Sigmoid colon (tissue), 7 donors: ENCODE data around the gene ADRB2. TPM values are rescaled to one million over a fixed set of nuclear protein-coding genes. Genes with fewer than 3 reads are reported as not detected.

Experiments
- DNase-seq: peaks from one replicate; pipeline ENCODE4 v3.0.0-alpha.2; 2019
- H3K27ac ChIP-seq, 4 donors: fragments of 200-600 bp; sonication (generic); one replicate each; pipeline ENCODE4 v1.5.1; 2016 to 2019; ENCODE audit warnings: mild to moderate bottlenecking in 1 of 4
- H3K27me3 ChIP-seq, 3 donors: fragments of 200-600 bp; sonication (generic); one replicate each; pipeline ENCODE4 v1.5.1; 2019; ENCODE audit warnings: mild to moderate bottlenecking in 1 of 3
- H3K36me3 ChIP-seq, 4 donors: fragments of 200-600 bp; sonication (generic); one replicate each; pipeline ENCODE4 v1.5.1; 2016 to 2019
- H3K4me1 ChIP-seq, 4 donors: fragments of 200-600 bp; sonication (generic); one replicate each; pipeline ENCODE4 v1.5.1; 2017 to 2019
- H3K4me3 ChIP-seq, 4 donors: fragments of 200-600 bp; sonication (generic); one replicate each; pipeline ENCODE4 v1.5.1; 2017 to 2019; ENCODE audit warnings: mild to moderate bottlenecking in 2 of 4, moderate library complexity in 1 of 4
- H3K9me3 ChIP-seq, 4 donors: fragments of 200-600 bp in 3 of 4; sonication (generic) in 3 of 4; one replicate each; pipeline versions ENCODE4 v1.5.1 to v1.6.1; 2013 to 2019
- EP300 ChIP-seq, 4 donors: sonication (generic); formaldehyde crosslinking; IDR thresholded peaks; one replicate each; pipeline ENCODE4 v1.6.1; 2017; ENCODE audit warnings: antibody characterized with exemption in 4 of 4
- POLR2A ChIP-seq, 2 donors: fragments of 450-650 bp; IDR thresholded peaks; one replicate each; pipeline ENCODE4 v1.6.1; 2016; ENCODE audit warnings: antibody characterized with exemption in 2 of 2, mild to moderate bottlenecking in 2 of 2, moderate library complexity in 2 of 2
- POLR2AphosphoS5 ChIP-seq, 4 donors: sonication (generic); formaldehyde crosslinking; IDR thresholded peaks; one replicate each; pipeline ENCODE4 v1.6.1; 2017; ENCODE audit warnings: antibody characterized with exemption in 4 of 4
- WGBS, 2 donors: extraction: QIAGEN DNeasy Blood & Tissue Kit; methylation state at CpG; one replicate each; pipeline ENCODE4 v1.1.7; 2013; 5-methylcytosine and 5-hydroxymethylcytosine counted together
- intact Hi-C: fragments of 100-400 bp; cut with DNase I; formaldehyde crosslinking; loops from one replicate; pipeline ENCODE4 v1.15.1; 2023
- polyA plus RNA-seq, 3 donors: library from polyadenylated mRNA; stranded (reverse); fragments of 200-250 nt; gene quantifications; one replicate each; pipeline ENCODE4 v1.2.3, GENCODE V29; 2013
- total RNA-seq, 4 donors: library from RNA; depleted of rRNA; stranded (reverse); fragments of >200 nt; gene quantifications; one replicate each; pipeline ENCODE4 v1.1.0, GENCODE V29; 2016
- TF ChIP-seq, protein P1 (sequence below), 4 experiments: fragments of 450-650 bp in 3 of 4; fragments of 200-600 bp in 1 of 4; IDR thresholded peaks; one replicate each; pipeline ENCODE4 v1.5.1; 2016 to 2019; ENCODE audit warnings: antibody characterized with exemption in 4 of 4, mild to moderate bottlenecking in 3 of 4, moderate library complexity in 2 of 4
- donor health status: healthy with polysubstance abuse.
- donor health status: Bipolar disorder and iron deficiency.
- donor health status: healthy.

Gene ADRB2
- total and polyA plus RNA-seq, 7 donors = 0.60 to 4.3 (median 2.3) TPM; not detected in 1

DNA sequence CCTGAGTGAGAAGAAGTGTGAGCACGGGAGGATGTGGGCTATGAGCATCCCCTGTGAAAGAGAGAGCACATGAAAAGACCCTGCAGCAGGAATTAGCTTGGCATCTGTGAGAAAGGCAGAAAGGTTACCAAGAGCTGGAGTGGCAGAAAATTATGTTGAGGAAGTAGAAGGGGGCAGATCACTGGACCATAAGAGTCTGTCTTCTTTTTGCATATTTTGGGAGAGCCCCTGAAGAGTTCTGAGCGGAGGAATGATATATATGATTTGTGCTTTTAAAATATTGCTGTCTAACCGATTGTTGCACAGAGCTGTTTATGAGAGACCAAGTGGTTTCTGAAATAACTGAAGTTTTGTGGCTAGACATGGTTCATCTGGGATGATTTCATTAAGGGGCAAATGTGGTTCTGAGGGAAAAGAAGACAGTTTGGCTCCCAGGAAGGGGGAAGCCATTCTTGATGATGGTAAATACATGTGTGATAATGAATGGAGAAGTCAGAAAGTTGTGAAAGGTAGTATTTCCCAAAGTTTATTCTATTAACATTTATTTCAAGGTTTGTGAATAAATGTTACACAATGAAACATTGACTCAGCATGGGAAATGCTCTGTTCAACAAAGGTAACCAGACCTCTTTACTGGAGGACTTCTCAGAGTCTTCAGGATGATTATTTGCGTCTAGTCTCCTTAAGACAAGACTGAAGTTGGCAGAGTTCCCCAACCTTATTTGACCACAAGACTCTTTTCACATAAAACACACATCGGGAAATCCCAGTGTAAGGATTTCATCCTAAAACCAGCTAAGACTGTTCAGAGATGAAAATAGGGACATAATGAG is 31.5 kb upstream of the ADRB2 start:
- no peak for DNase-seq
- intact Hi-C loops = no loop called here
- Histone ChIP-seq H3K27ac (no peak overlapping the region), H3K4me3 (no peak overlapping the region), H3K4me1 (no peaks in the 10 kb centered on the region), H3K9me3 (no peaks in the 10 kb centered on the region), H3K27me3 (no peaks in the 10 kb centered on the region), H3K36me3 (no peaks in the 10 kb centered on the region)
- TF ChIP-seq POLR2A (IDR thresholded peaks at IDR 0.05) = no peak
- no peak for TF ChIP-seq POLR2AphosphoS5 (IDR thresholded peaks at IDR 0.05)
- TF ChIP-seq EP300 (IDR thresholded peaks at IDR 0.05) = no peak
- TF ChIP-seq, protein P1, sequence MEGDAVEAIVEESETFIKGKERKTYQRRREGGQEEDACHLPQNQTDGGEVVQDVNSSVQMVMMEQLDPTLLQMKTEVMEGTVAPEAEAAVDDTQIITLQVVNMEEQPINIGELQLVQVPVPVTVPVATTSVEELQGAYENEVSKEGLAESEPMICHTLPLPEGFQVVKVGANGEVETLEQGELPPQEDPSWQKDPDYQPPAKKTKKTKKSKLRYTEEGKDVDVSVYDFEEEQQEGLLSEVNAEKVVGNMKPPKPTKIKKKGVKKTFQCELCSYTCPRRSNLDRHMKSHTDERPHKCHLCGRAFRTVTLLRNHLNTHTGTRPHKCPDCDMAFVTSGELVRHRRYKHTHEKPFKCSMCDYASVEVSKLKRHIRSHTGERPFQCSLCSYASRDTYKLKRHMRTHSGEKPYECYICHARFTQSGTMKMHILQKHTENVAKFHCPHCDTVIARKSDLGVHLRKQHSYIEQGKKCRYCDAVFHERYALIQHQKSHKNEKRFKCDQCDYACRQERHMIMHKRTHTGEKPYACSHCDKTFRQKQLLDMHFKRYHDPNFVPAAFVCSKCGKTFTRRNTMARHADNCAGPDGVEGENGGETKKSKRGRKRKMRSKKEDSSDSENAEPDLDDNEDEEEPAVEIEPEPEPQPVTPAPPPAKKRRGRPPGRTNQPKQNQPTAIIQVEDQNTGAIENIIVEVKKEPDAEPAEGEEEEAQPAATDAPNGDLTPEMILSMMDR (IDR thresholded peaks at IDR 0.05) = no peak
- WGBS, 2 donors = 59 to 79% methylated on average over 5 of the region's 5 CpGs

GRCh38 chr5:148796936-148797335 is 29.5 kb upstream of the ADRB2 start:
- no peak overlapping the region for H3K27ac ChIP-seq
- TF ChIP-seq, protein P1 (IDR thresholded peaks at IDR 0.05) = no peak
- TF ChIP-seq POLR2AphosphoS5 (IDR thresholded peaks at IDR 0.05) (no peak), EP300 (IDR thresholded peaks at IDR 0.05) (no peak), POLR2A (IDR thresholded peaks at IDR 0.05) (no peak)
- DNase-seq = no peak
- intact Hi-C loops = no loop called here
- no peaks in the 10 kb centered on the region for H3K9me3 ChIP-seq
- no peaks in the 10 kb centered on the region for H3K27me3 ChIP-seq
- H3K36me3 ChIP-seq = no peaks in the 10 kb centered on the region
- no peak overlapping the region for H3K4me3 ChIP-seq
- H3K4me1 ChIP-seq = no peaks in the 10 kb centered on the region
- 93 to 100% methylated on average over 1 of the region's 1 CpG for WGBS, 2 donors

DNA sequence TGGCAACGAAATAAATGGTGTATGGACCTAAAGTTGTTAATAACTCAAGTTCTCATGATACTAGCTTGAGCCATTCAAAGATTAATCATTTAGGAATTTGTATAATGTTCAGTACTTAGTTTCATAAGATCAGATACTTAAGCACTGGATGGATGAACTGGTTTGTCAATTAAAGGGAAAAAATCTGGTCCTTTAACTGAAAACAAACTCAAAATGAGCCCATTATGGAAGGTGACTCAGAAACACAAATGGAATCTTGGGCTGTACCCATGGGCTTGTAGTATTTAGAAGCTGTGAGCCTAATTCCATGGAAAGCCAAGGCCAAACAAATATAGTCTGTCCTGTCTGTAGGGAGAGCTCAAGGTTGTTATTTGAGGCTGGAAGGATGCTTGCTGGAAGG is 27.6 kb upstream of the ADRB2 start:
- 91 to 94% methylated on average over 1 of the region's 1 CpG for WGBS, 2 donors
- no peak for DNase-seq
- no peaks in the 10 kb centered on the region for H3K9me3 ChIP-seq
- no peak overlapping the region for H3K27ac ChIP-seq
- H3K36me3 ChIP-seq = no peaks in the 10 kb centered on the region
- H3K27me3 ChIP-seq = no peaks in the 10 kb centered on the region
- H3K4me3 ChIP-seq = no peak overlapping the region
- intact Hi-C loops = no loop called here
- TF ChIP-seq POLR2AphosphoS5 (IDR thresholded peaks at IDR 0.05) (no peak), POLR2A (IDR thresholded peaks at IDR 0.05) (no peak), EP300 (IDR thresholded peaks at IDR 0.05) (no peak)
- TF ChIP-seq, protein P1 (IDR thresholded peaks at IDR 0.05) = no peak
- H3K4me1 ChIP-seq = no peaks in the 10 kb centered on the region

DNA sequence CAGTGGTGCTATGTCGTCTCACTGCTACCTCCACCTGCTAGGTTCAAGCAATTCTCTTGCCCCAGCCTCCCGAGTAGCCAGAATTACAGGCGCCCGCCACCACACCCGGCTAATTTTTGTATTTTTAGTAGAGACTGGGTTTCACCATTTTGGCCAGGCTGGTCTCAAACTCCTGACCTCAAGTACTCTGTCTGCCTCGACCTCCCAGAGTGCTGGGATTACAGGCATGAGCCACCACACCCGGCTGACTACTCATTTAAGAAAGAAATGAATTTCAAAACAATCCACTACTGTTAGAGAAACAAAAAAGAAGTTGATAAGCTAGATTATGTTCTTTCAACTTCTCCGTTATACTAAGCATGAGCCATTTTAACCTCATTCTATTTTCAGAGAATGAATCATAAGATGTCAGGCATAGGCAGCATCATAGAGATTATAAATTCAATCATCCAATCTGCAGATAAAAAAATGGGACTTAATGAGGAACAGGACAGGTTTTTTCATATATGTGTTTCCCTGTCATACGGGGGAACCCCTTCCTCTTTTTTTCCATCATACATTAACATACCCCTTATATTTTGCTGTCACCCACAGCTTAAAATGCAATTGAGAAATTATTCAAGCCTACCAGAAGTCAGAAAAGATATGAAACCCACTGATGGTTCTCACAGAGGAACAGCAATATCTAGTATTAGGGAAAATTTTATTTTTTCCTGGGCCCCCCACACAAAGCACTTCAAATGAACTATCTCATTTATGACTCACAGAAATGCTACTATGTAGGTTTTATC is 26.5 kb upstream of the ADRB2 start:
- Histone ChIP-seq H3K27ac (no peak overlapping the region), H3K4me3 (no peak overlapping the region), H3K9me3 (no peaks in the 10 kb centered on the region), H3K27me3 (no peaks in the 10 kb centered on the region), H3K4me1 (peaks cover 0 to 1% (median 0%) of the 10 kb centered on the region in 4 donors), H3K36me3 (no peaks in the 10 kb centered on the region)
- no peak for DNase-seq
- intact Hi-C loops = no loop called here
- TF ChIP-seq POLR2AphosphoS5 (IDR thresholded peaks at IDR 0.05) (no peak), EP300 (IDR thresholded peaks at IDR 0.05) (no peak), POLR2A (IDR thresholded peaks at IDR 0.05) (no peak)
- TF ChIP-seq, protein P1 (IDR thresholded peaks at IDR 0.05) = no peak
- 82 to 87% methylated on average over 9 of the region's 9 CpGs for WGBS, 2 donors
